Stimulated activated naive CD8-positive, alpha-beta T cell treated with anti-CD3 and anti-CD28 coated beads, Interleukin-15, Interleukin-2, amounts not matched to agents 100 ng/mL and 50 ng/mL, for 24 hours (primary cell): ENCODE measurements around the gene SEZ6L.

Source experiments
- H3K27ac Mint-ChIP-seq: one replicate; pipeline ENCODE4 v1.8.0; 2021; ENCODE audit warnings: mild to moderate bottlenecking, mixed read lengths
- H3K27me3 Mint-ChIP-seq: one replicate; pipeline ENCODE4 v1.8.0; 2021; ENCODE audit warnings: mixed read lengths
- H3K36me3 Mint-ChIP-seq: one replicate; pipeline ENCODE4 v1.8.0; 2021; ENCODE audit warnings: low read depth, mixed read lengths
- H3K4me1 Mint-ChIP-seq: one replicate; pipeline ENCODE4 v1.8.0; 2021; ENCODE audit warnings: low read depth, mixed read lengths
- H3K4me3 Mint-ChIP-seq: one replicate; pipeline ENCODE4 v1.8.0; 2021; ENCODE audit warnings: mild to moderate bottlenecking, mixed read lengths
- H3K9me3 Mint-ChIP-seq: one replicate; pipeline ENCODE4 v1.8.0; 2021; ENCODE audit warnings: mixed read lengths

SEZ6L gene

GRCh38 chr22:26245001-26245400, 75.7 kb downstream of the SEZ6L start:
- no peak overlapping the region for H3K4me3 Mint-ChIP-seq
- H3K27ac Mint-ChIP-seq: no peak overlapping the region
- H3K4me1 Mint-ChIP-seq: no peaks in the 10 kb centered on the region
- H3K36me3 Mint-ChIP-seq: no peaks in the 10 kb centered on the region
- H3K9me3 Mint-ChIP-seq: no peaks in the 10 kb centered on the region
- H3K27me3 Mint-ChIP-seq: peaks cover 14% of the 10 kb centered on the region

DNA sequence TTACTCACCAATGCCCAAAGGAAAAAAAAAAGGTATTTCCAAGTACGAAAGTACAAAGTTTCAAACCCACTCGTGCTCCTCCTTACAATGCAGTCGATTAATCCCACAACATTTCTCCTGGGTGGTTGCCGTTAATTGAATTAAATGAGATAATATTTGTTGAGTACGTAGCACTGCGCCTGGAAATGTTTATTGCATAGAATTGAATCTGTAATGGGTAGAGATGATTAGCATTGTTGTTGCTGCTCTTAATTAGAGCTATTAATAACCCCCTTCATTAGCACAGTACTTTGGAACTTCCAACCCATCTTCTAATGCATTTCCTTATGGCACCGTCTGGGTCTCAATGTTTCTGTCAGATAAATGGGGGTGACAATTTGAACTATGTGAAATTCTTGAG, 77.3 kb downstream of the SEZ6L start:
- Mint-ChIP-seq H3K4me1 (no peaks in the 10 kb centered on the region), H3K27me3 (peaks cover 23% of the 10 kb centered on the region), H3K9me3 (no peaks in the 10 kb centered on the region), H3K27ac (no peak overlapping the region), H3K36me3 (no peaks in the 10 kb centered on the region), H3K4me3 (no peak overlapping the region)

DNA sequence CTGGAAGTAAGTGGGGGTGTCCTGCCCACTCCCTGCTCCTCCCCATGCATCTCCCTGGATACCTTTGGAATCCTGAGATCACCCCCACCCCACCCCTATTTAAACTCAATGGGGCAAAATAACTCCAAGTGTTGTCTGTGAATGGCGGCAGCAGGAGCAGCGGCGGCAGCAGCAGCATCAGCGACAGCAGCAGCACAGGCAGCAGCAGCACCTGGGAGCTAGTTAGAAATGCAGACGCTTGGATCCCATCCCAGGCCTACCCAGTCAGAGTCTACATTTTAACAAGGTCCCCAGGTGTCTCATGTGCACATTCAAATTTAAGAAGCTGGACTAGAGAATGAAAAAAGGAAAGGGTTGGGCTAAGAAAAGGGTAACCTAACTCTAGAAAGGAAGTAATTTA, 82.6 kb downstream of the SEZ6L start:
- Mint-ChIP-seq H3K9me3 (no peaks in the 10 kb centered on the region), H3K27ac (no peak overlapping the region), H3K4me1 (no peaks in the 10 kb centered on the region), H3K36me3 (no peaks in the 10 kb centered on the region), H3K27me3 (peaks cover 40% of the 10 kb centered on the region), H3K4me3 (no peak overlapping the region)

DNA sequence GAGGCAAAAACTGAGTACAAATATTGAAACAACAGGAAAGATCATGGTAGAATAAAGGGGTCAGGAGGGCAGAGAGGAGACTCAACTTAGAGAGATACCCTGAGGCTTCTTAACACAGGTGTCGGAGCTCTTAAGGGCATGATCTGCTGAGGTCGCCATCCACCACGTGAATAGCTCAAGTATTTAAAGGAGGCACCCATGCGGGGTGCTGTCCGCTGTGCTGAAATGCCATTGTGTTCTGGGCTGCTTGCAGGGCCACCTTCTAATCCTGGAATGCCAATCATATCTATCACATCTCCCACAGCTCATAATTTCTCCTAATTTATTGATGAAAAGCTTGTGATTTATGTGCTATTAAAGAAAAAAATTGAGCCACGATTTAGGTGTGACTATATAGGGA, 90.2 kb downstream of the SEZ6L start:
- H3K27me3 Mint-ChIP-seq: peaks cover 47% of the 10 kb centered on the region
- H3K36me3 Mint-ChIP-seq: no peaks in the 10 kb centered on the region
- H3K27ac Mint-ChIP-seq: no peak overlapping the region
- H3K9me3 Mint-ChIP-seq: no peaks in the 10 kb centered on the region
- H3K4me3 Mint-ChIP-seq: no peak overlapping the region
- H3K4me1 Mint-ChIP-seq: no peaks in the 10 kb centered on the region

GRCh38 chr22:26264162-26264561, 94.9 kb downstream of the SEZ6L start:
- Mint-ChIP-seq H3K4me1 (no peaks in the 10 kb centered on the region), H3K36me3 (no peaks in the 10 kb centered on the region), H3K27me3 (peaks cover 50% of the 10 kb centered on the region), H3K9me3 (no peaks in the 10 kb centered on the region), H3K27ac (no peak overlapping the region), H3K4me3 (no peak overlapping the region)

DNA sequence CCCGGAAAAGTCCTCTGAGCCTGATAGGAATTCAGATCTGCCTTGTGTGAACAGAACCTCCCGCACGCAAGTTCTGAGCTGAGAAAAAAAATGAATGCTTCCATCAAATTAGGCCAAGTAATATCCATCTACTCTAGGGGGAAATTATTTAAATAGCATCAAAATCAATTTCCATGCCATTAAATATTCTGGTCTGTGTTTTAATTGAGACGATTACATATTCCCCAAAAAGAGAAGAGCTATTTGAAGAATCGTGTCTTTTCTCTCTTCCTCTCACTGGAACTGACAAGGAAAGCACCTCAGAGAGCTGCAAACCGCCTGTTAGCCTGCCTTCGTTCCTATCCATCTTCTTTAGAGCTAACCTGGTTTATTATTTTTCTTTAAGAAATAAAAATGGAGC, 96.0 kb downstream of the SEZ6L start:
- Mint-ChIP-seq H3K4me3 (no peak overlapping the region), H3K27me3 (peaks cover 46% of the 10 kb centered on the region), H3K9me3 (no peaks in the 10 kb centered on the region), H3K4me1 (no peaks in the 10 kb centered on the region), H3K36me3 (no peaks in the 10 kb centered on the region), H3K27ac (no peak overlapping the region)

DNA sequence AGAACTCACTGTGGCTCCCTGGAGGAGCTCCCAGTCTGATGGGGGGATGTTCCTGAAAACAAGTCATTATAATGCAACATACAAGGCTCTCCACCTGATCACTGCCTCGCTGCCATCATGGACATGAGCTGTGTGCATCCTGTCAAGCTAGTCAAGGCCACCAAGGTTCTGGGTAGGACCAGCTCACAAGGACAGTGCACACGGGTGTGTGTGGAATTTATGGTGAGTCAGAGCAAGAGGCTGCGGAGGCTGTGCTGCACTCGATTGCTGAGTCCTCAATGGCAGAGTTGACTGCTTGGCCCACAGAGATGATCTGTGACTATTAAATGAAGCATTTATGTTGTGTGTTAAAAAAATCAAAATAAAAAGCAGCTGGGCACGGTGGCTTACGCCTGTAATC, 96.6 kb downstream of the SEZ6L start:
- Mint-ChIP-seq H3K4me1 (no peaks in the 10 kb centered on the region), H3K9me3 (no peaks in the 10 kb centered on the region), H3K36me3 (no peaks in the 10 kb centered on the region), H3K27ac (no peak overlapping the region), H3K4me3 (no peak overlapping the region), H3K27me3 (peaks cover 41% of the 10 kb centered on the region)

GRCh38 chr22:26267856-26268255, 98.6 kb downstream of the SEZ6L start:
- Mint-ChIP-seq H3K36me3 (no peaks in the 10 kb centered on the region), H3K27me3 (peaks cover 39% of the 10 kb centered on the region), H3K4me3 (no peak overlapping the region), H3K4me1 (no peaks in the 10 kb centered on the region), H3K9me3 (no peaks in the 10 kb centered on the region), H3K27ac (no peak overlapping the region)

- H3K9me3 Mint-ChIP-seq: no peaks in the 10 kb centered on the region
- no peaks in the 10 kb centered on the region for H3K4me1 Mint-ChIP-seq
- H3K27ac Mint-ChIP-seq: no peak overlapping the region
- no peaks in the 10 kb centered on the region for H3K36me3 Mint-ChIP-seq
- H3K27me3 Mint-ChIP-seq: peaks cover 28% of the 10 kb centered on the region
- no peak overlapping the region for H3K4me3 Mint-ChIP-seq
These were observed 100.3 kb downstream of the SEZ6L start for GRCh38 chr22:26269572-26269971.

DNA sequence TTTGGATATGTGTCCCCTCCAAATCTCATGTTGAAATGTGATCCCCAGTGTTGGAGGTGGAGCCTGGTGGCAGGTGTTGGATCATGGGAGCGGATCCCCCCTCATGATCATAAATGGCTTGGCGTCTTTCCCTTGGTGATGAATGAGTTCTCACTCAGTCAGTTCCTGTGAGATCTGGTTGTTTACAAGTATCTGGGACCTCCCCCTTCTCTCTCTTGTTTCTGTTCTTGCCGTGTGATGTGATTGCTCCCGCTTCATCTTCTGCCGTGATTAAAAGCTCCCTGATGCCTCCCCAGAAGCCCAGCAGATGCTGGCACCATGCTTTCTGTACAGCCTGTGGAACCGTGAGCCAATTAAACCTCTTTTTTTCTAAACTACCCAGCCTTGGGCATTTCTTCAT, 102.2 kb downstream of the SEZ6L start:
- H3K9me3 Mint-ChIP-seq: no peaks in the 10 kb centered on the region
- no peaks in the 10 kb centered on the region for H3K36me3 Mint-ChIP-seq
- no peak overlapping the region for H3K27ac Mint-ChIP-seq
- H3K4me3 Mint-ChIP-seq: no peak overlapping the region
- H3K27me3 Mint-ChIP-seq: peaks cover 16% of the 10 kb centered on the region
- H3K4me1 Mint-ChIP-seq: no peaks in the 10 kb centered on the region

GRCh38 chr22:26273011-26273675, 103.9 kb downstream of the SEZ6L start:
- no peak overlapping the region for H3K4me3 Mint-ChIP-seq
- no peaks in the 10 kb centered on the region for H3K9me3 Mint-ChIP-seq
- H3K4me1 Mint-ChIP-seq: no peaks in the 10 kb centered on the region
- no peaks in the 10 kb centered on the region for H3K36me3 Mint-ChIP-seq
- peaks cover 11% of the 10 kb centered on the region for H3K27me3 Mint-ChIP-seq
- H3K27ac Mint-ChIP-seq: no peak overlapping the region

DNA sequence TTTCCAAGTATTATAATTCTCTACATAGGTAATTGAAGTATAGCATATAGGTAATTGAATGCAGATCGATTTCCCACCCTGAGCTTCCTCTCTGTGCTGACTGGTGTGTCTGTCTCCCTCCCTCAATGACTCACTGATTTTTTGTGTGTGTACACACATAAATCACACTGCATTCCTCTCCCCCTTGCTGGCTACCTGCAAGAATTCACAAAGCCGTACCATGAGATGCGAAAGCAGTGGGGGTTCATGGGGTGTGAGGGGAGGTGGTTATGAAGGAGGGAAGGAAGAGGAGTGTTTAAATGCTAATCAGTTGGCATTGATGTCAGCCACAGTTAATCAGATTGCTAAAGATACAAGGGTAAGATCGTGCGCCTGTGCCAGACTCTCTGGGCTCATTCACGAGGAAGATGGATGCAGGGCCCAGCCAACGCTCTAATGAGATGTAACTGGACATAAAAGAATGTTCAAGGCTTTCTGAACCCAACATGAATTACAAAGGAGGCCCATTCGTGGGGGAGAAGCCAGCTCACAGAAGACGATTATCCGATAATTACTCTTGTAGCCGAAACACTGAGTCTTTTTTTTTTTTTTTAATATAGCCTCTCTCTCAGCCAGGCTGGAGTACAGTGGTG, 107.4 kb downstream of the SEZ6L start:
- Mint-ChIP-seq H3K4me1 (no peaks in the 10 kb centered on the region), H3K36me3 (no peaks in the 10 kb centered on the region), H3K27ac (no peak overlapping the region), H3K27me3 (peaks cover 14% of the 10 kb centered on the region), H3K4me3 (no peak overlapping the region), H3K9me3 (no peaks in the 10 kb centered on the region)

GRCh38 chr22:26281941-26282340, 112.7 kb downstream of the SEZ6L start:
- Mint-ChIP-seq H3K36me3 (no peaks in the 10 kb centered on the region), H3K27me3 (peaks cover 13% of the 10 kb centered on the region), H3K27ac (no peak overlapping the region), H3K4me3 (no peak overlapping the region), H3K4me1 (no peaks in the 10 kb centered on the region), H3K9me3 (no peaks in the 10 kb centered on the region)

DNA sequence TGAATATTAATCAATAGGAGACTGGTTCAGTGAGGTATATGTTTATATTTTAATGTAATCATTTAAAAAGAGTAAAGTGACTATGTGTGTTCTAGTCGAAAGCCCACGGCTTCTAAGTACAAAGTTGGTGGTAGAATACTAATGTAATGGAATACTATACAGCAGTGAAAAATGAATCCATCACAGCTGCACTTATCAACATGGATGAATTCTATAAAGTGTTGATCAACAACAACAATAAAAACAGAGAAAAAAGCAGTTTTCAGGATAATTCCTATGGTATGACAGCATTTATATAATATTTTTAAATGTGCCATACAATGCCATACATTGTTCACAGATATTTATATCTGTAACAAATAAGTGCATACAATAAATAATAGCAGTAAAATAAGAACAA, 114.1 kb downstream of the SEZ6L start:
- Mint-ChIP-seq H3K27me3 (peaks cover 12% of the 10 kb centered on the region), H3K36me3 (no peaks in the 10 kb centered on the region), H3K27ac (no peak overlapping the region), H3K9me3 (no peaks in the 10 kb centered on the region), H3K4me1 (no peaks in the 10 kb centered on the region), H3K4me3 (no peak overlapping the region)

- Mint-ChIP-seq H3K36me3 (no peaks in the 10 kb centered on the region), H3K27ac (no peak overlapping the region), H3K4me3 (no peak overlapping the region), H3K27me3 (peaks cover 8% of the 10 kb centered on the region), H3K4me1 (no peaks in the 10 kb centered on the region), H3K9me3 (no peaks in the 10 kb centered on the region)
These were observed 116.4 kb downstream of the SEZ6L start for GRCh38 chr22:26285632-26286031.
